ENCODE results near the gene C6orf120. TPM values are rescaled to one million over a fixed set of nuclear protein-coding genes. Genes with fewer than 3 reads are reported as not detected.

C6orf120 gene
- total and polyA plus RNA-seq, 2 of the 13 experiments (the other 11 are each of a cell fraction or from before 2014, with no cell fraction given) = 21.7 to 29.9 TPM

DNA sequence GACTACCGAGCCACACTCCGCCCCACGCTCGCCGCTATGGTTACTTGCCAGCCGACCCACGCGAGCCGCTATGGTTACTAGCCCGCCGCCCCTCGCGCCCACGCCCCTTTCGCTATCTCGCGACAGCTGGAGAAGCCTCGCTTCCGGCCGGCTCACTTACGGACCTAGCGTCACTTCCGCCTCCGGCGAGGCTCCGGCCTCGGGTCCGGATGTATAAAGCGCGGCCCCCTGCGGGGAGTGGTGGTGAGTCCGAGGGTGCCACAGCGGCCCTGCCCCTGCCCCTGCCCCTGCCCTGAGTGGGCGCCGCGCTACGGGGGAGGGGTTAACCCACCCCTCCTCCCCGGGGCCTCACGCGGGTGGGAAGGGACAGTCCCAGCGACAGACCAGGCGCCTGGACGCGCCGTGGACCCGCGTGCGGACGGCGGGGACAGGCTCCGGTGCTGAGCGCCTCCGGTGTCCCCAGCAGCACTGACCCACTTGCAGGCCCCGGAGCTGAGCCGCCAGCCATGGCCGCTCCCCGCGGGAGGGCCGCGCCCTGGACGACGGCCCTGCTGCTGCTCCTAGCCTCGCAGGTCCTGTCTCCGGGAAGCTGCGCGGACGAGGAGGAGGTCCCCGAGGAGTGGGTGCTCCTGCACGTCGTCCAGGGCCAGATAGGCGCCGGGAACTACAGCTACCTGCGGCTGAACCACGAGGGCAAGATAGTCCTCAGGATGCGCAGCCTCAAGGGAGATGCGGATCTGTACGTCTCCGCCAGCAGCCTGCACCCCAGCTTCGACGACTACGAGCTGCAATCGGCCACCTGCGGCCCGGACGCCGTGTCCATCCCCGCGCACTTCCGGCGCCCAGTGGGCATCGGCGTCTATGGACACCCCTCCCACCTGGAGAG, at the start of gene C6orf120, which contains the start of gene WDR27 (continued):
- TF ChIP-seq MLXIP (CRISPR knock-in tag; IDR thresholded peaks at IDR 0.05; ENCODE audit: borderline replicate concordance) (no peak), KLF11 (CRISPR knock-in tag; IDR thresholded peaks at IDR 0.05) (peak; percentile 91; the same call in 1 of the 2 replicates), KDM5B (CRISPR knock-in tag; IDR thresholded peaks at IDR 0.05; ENCODE audit: borderline replicate concordance) (peak; percentile 88), ZNF333 (CRISPR knock-in tag; IDR thresholded peaks at IDR 0.05; ENCODE audit: borderline replicate concordance) (0 out of 2 replicates have a peak, but pooled peaks have one; percentile 86), KMT2A (CRISPR knock-in tag; IDR thresholded peaks at IDR 0.05) (peak; percentile 97), TSC22D2 (CRISPR knock-in tag; IDR thresholded peaks at IDR 0.05; ENCODE audit: borderline replicate concordance) (0 out of 2 replicates have a peak, but pooled peaks have one; percentile 75), YY1 (IDR thresholded peaks at IDR 0.05; ENCODE audit: insufficient read depth, insufficient replicate concordance, low read depth, low read length) (peak; percentile 65), PAXIP1 (CRISPR knock-in tag; conservative IDR thresholded peaks at IDR 0.05) (peak; percentile 75), AGO2 (optimal IDR thresholded peaks at IDR 0.05; ENCODE audit: low read depth, low read length) (peak; percentile 99), ZNF850 (CRISPR knock-in tag; conservative IDR thresholded peaks at IDR 0.05) (no peak), SRF (IDR thresholded peaks at IDR 0.05; ENCODE audit: low read depth, low read length) (no peak), CHD2 (IDR thresholded peaks at IDR 0.05; ENCODE audit: low read depth, low read length) (peak; percentile 100), IRF2 (CRISPR knock-in tag; IDR thresholded peaks at IDR 0.05) (peak; percentile 95), SMARCC2 (IDR thresholded peaks at IDR 0.05) (no peak), MTF1 (CRISPR knock-in tag; IDR thresholded peaks at IDR 0.05) (0 out of 2 replicates have a peak, but pooled peaks have one; percentile 9), ZNF20 (CRISPR knock-in tag; IDR thresholded peaks at IDR 0.05) (no peak)
- TF ChIP-seq, protein P1, sequence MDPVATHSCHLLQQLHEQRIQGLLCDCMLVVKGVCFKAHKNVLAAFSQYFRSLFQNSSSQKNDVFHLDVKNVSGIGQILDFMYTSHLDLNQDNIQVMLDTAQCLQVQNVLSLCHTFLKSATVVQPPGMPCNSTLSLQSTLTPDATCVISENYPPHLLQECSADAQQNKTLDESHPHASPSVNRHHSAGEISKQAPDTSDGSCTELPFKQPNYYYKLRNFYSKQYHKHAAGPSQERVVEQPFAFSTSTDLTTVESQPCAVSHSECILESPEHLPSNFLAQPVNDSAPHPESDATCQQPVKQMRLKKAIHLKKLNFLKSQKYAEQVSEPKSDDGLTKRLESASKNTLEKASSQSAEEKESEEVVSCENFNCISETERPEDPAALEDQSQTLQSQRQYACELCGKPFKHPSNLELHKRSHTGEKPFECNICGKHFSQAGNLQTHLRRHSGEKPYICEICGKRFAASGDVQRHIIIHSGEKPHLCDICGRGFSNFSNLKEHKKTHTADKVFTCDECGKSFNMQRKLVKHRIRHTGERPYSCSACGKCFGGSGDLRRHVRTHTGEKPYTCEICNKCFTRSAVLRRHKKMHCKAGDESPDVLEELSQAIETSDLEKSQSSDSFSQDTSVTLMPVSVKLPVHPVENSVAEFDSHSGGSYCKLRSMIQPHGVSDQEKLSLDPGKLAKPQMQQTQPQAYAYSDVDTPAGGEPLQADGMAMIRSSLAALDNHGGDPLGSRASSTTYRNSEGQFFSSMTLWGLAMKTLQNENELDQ (CRISPR knock-in tag; IDR thresholded peaks at IDR 0.05; ENCODE audit: borderline replicate concordance) = peak; percentile 75; the same call in 1 of the 2 replicates
- TF ChIP-seq, protein P2, sequence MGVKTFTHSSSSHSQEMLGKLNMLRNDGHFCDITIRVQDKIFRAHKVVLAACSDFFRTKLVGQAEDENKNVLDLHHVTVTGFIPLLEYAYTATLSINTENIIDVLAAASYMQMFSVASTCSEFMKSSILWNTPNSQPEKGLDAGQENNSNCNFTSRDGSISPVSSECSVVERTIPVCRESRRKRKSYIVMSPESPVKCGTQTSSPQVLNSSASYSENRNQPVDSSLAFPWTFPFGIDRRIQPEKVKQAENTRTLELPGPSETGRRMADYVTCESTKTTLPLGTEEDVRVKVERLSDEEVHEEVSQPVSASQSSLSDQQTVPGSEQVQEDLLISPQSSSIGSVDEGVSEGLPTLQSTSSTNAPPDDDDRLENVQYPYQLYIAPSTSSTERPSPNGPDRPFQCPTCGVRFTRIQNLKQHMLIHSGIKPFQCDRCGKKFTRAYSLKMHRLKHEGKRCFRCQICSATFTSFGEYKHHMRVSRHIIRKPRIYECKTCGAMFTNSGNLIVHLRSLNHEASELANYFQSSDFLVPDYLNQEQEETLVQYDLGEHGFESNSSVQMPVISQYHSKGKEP (CRISPR knock-in tag; IDR thresholded peaks at IDR 0.05) = no peak
